IPS-11a (cell line): ENCODE data around the gene LRPAP1.
A peak's percentile ranks its signal among the peaks of the same experiment; 100 is the strongest.
"Not testable (repeated sequence)": the region's sequence is repeated elsewhere in the genome, so short reads cannot be mapped to it uniquely, and the experiment has no call there.

Experiments
- H3K4me3 ChIP-seq: one replicate; pipeline ENCODE4 v1.5.1; 2013; ENCODE audit warnings: low read depth, low read length, control low read depth

The LRPAP1 gene

GRCh38 chr4:3531879-3532750 is at the start of gene LRPAP1:
LRPAP1 (minus strand) TSS chr4:3532422; CDS start chr4:3532412, 10 bp downstream.
- peak within 1 kb of the TSS; percentile 81 for H3K4me3 ChIP-seq

GRCh38 chr4:3581334-3582090 is 49.3 kb upstream of the LRPAP1 start:
- H3K4me3 ChIP-seq = not testable (repeated sequence)

- not testable (repeated sequence) for H3K4me3 ChIP-seq
These were observed 48.6 kb upstream of the LRPAP1 start for GRCh38 chr4:3580859-3581258.

- not testable (repeated sequence) for H3K4me3 ChIP-seq
These were observed 46.4 kb upstream of the LRPAP1 start for GRCh38 chr4:3578527-3579144.

GRCh38 chr4:3578052-3578451 is 45.8 kb upstream of the LRPAP1 start:
- not testable (repeated sequence) for H3K4me3 ChIP-seq

- H3K4me3 ChIP-seq = not testable (repeated sequence)
These were observed 45.1 kb upstream of the LRPAP1 start for GRCh38 chr4:3577208-3577892.

GRCh38 chr4:3576533-3577207 is 44.4 kb upstream of the LRPAP1 start:
- not testable (repeated sequence) for H3K4me3 ChIP-seq

GRCh38 chr4:3575426-3576369 is 43.5 kb upstream of the LRPAP1 start:
- not testable (repeated sequence) for H3K4me3 ChIP-seq

GRCh38 chr4:3574865-3575264 is 42.6 kb upstream of the LRPAP1 start:
- H3K4me3 ChIP-seq = not testable (repeated sequence)

- not testable (repeated sequence) for H3K4me3 ChIP-seq
These were observed 42.1 kb upstream of the LRPAP1 start for GRCh38 chr4:3574346-3574745.

GRCh38 chr4:3573131-3573530 is 40.9 kb upstream of the LRPAP1 start:
- H3K4me3 ChIP-seq = no peak overlapping the region

- no peak overlapping the region for H3K4me3 ChIP-seq
These were observed 40.1 kb upstream of the LRPAP1 start for GRCh38 chr4:3572363-3572762.

GRCh38 chr4:3571921-3572320 is 39.7 kb upstream of the LRPAP1 start:
- no peak overlapping the region for H3K4me3 ChIP-seq

GRCh38 chr4:3570923-3571322 is 38.7 kb upstream of the LRPAP1 start:
- not testable (repeated sequence) for H3K4me3 ChIP-seq

- H3K4me3 ChIP-seq = not testable (repeated sequence)
These were observed 37.4 kb upstream of the LRPAP1 start for GRCh38 chr4:3569611-3570010.

GRCh38 chr4:3566701-3567100 is 34.5 kb upstream of the LRPAP1 start:
- H3K4me3 ChIP-seq = not testable (repeated sequence)

GRCh38 chr4:3566301-3566700 is 34.1 kb upstream of the LRPAP1 start:
- not testable (repeated sequence) for H3K4me3 ChIP-seq

- H3K4me3 ChIP-seq = not testable (repeated sequence)
These were observed 32.7 kb upstream of the LRPAP1 start for GRCh38 chr4:3564948-3565347.

- H3K4me3 ChIP-seq = no peak overlapping the region
These were observed 31.2 kb upstream of the LRPAP1 start for GRCh38 chr4:3563403-3563802.
